HEK293 (cell line): ENCODE data around the gene LRRC8C.

Experiments
- CTCF ChIA-PET: fragments of 350-600 bp; formaldehyde crosslinking; extraction: SDS; loops from one replicate; lab custom pipeline; 2021; ENCODE audit warnings: antibody characterized with exemption; lab: Yijun Ruan, JAX
- POLR2A ChIA-PET: fragments of 300-600 bp; formaldehyde crosslinking; extraction: SDS; loops from one replicate; lab custom pipeline; 2020; ENCODE audit warnings: antibody characterized with exemption, inconsistent platforms; lab: Yijun Ruan, JAX
- H3K27ac ChIP-seq: fragments of 200-500 bp; sonication (Bioruptor generic); 2 replicates; pipeline ENCODE4 v1.5.1; 2014; ENCODE audit warnings: low read depth, low read length, control low read depth, inconsistent platforms; ENCODE audit errors: extremely low read depth
- H3K36me3 ChIP-seq, 2 experiments: fragments of 200-500 bp in 1 of 2; sonication (Bioruptor generic) in 1 of 2; 1 replicate in 1 of 2; 2 replicates in 1 of 2; pipeline ENCODE4 v1.5.1; 2014 to 2017; ENCODE audit warnings: inconsistent platforms in 2 of 2, low read length in 2 of 2; ENCODE audit not compliant: control insufficient read depth in 2 of 2, insufficient read depth in 1 of 2
- H3K4me1 ChIP-seq: fragments of 200-500 bp; sonication (Bioruptor generic); 2 replicates; pipeline ENCODE4 v1.5.1; 2014; ENCODE audit warnings: mild to moderate bottlenecking, low read length, inconsistent platforms; ENCODE audit not compliant: control insufficient read depth, insufficient read depth
- H3K4me3 ChIP-seq: 2 replicates; pipeline ENCODE4 v1.5.1; 2011; ENCODE audit warnings: low read depth, mild to moderate bottlenecking, control low read depth, low read length, moderate library complexity
- H3K9me3 ChIP-seq: fragments of 200-500 bp; sonication (Bioruptor generic); 2 replicates; pipeline ENCODE4 v1.5.1; 2014; ENCODE audit warnings: low read depth, low read length, inconsistent platforms; ENCODE audit not compliant: control insufficient read depth, insufficient read depth
- AEBP2 ChIP-seq: fragments of 450-650 bp; formaldehyde crosslinking; IDR thresholded peaks from 2 replicates; pipeline ENCODE4 v1.5.1; 2016; ENCODE audit warnings: missing biosample characterization, missing genetic modification characterization, borderline replicate concordance
- ATF2 ChIP-seq: fragments of 450-650 bp; formaldehyde crosslinking; IDR thresholded peaks from 2 replicates; pipeline ENCODE4 v1.5.1; 2016; ENCODE audit warnings: missing biosample characterization, missing genetic modification characterization, low read depth
- BCL11B ChIP-seq: fragments of 450-650 bp; formaldehyde crosslinking; IDR thresholded peaks from 2 replicates; pipeline ENCODE4 v1.5.1; 2016; ENCODE audit warnings: low read depth, missing biosample characterization, missing genetic modification characterization
- EGR2 ChIP-seq: fragments of 450-650 bp; formaldehyde crosslinking; IDR thresholded peaks from 2 replicates; pipeline ENCODE4 v1.5.1; 2016; ENCODE audit warnings: low read depth, missing biosample characterization, missing genetic modification characterization
- GLI4 ChIP-seq: fragments of 450-650 bp; formaldehyde crosslinking; IDR thresholded peaks from 2 replicates; pipeline ENCODE4 v1.5.1; 2016; ENCODE audit warnings: missing biosample characterization, missing genetic modification characterization
- GLIS2 ChIP-seq: fragments of 450-650 bp; formaldehyde crosslinking; IDR thresholded peaks from 2 replicates; pipeline ENCODE4 v1.5.1; 2016; ENCODE audit warnings: missing biosample characterization, missing genetic modification characterization
- PRDM6 ChIP-seq: fragments of 450-650 bp; formaldehyde crosslinking; IDR thresholded peaks from 2 replicates; pipeline ENCODE4 v1.5.1; 2017; ENCODE audit warnings: missing biosample characterization, missing genetic modification characterization
- SCRT1 ChIP-seq: fragments of 450-650 bp; formaldehyde crosslinking; IDR thresholded peaks from 2 replicates; pipeline ENCODE4 v1.5.1; 2016; ENCODE audit warnings: missing biosample characterization, missing genetic modification characterization, borderline replicate concordance
- ZBTB44 ChIP-seq: fragments of 450-650 bp; IDR thresholded peaks from 2 replicates; pipeline ENCODE4 v1.5.1; 2018; ENCODE audit warnings: missing biosample characterization, mild to moderate bottlenecking, missing genetic modification characterization
- ZBTB49 ChIP-seq: fragments of 450-650 bp; formaldehyde crosslinking; IDR thresholded peaks from 2 replicates; pipeline ENCODE4 v1.5.1; 2016; ENCODE audit warnings: missing biosample characterization, missing genetic modification characterization, low read depth
- ZNF138 ChIP-seq: fragments of 450-650 bp; formaldehyde crosslinking; IDR thresholded peaks from 2 replicates; pipeline ENCODE4 v1.5.1; 2016; ENCODE audit warnings: missing biosample characterization, missing genetic modification characterization, borderline replicate concordance
- ZNF146 ChIP-seq: fragments of 450-650 bp; formaldehyde crosslinking; IDR thresholded peaks from 2 replicates; pipeline ENCODE4 v1.5.1; 2016; ENCODE audit warnings: missing biosample characterization, missing genetic modification characterization
- ZNF175 ChIP-seq: fragments of 450-650 bp; formaldehyde crosslinking; IDR thresholded peaks from 2 replicates; pipeline ENCODE4 v1.5.1; 2016; ENCODE audit warnings: missing biosample characterization, missing genetic modification characterization
- ZNF266 ChIP-seq: fragments of 450-650 bp; formaldehyde crosslinking; IDR thresholded peaks from 2 replicates; pipeline ENCODE4 v1.5.1; 2016; ENCODE audit warnings: missing biosample characterization, missing genetic modification characterization, low read depth
- ZNF311 ChIP-seq: fragments of 450-650 bp; formaldehyde crosslinking; IDR thresholded peaks from 2 replicates; pipeline ENCODE4 v1.5.1; 2017; ENCODE audit warnings: missing biosample characterization, missing genetic modification characterization, borderline replicate concordance
- ZNF529 ChIP-seq: fragments of 450-650 bp; formaldehyde crosslinking; IDR thresholded peaks from 2 replicates; pipeline ENCODE4 v1.5.1; 2017; ENCODE audit warnings: missing genetic modification characterization, missing biosample characterization; ENCODE audit not compliant: insufficient replicate concordance
- ZNF548 ChIP-seq: fragments of 450-650 bp; formaldehyde crosslinking; IDR thresholded peaks from 2 replicates; pipeline ENCODE4 v1.5.1; 2016; ENCODE audit warnings: missing biosample characterization, missing genetic modification characterization
- ZNF639 ChIP-seq: fragments of 450-650 bp; formaldehyde crosslinking; IDR thresholded peaks from 2 replicates; pipeline ENCODE4 v1.5.1; 2016; ENCODE audit warnings: missing biosample characterization, missing genetic modification characterization
- ZNF76 ChIP-seq: fragments of 450-650 bp; formaldehyde crosslinking; IDR thresholded peaks from 2 replicates; pipeline ENCODE4; 2016; ENCODE audit warnings: low read depth, missing biosample characterization, missing genetic modification characterization, borderline replicate concordance
- ZXDB ChIP-seq: fragments of 450-650 bp; formaldehyde crosslinking; IDR thresholded peaks from 2 replicates; pipeline ENCODE4 v1.5.1; 2016; ENCODE audit warnings: missing biosample characterization, missing genetic modification characterization

The LRRC8C gene

GRCh38 chr1:89652373-89652772 is 19.5 kb downstream of the LRRC8C start:
- CTCF ChIA-PET, result no interaction called here
- no peaks in the 10 kb centered on the region for H3K36me3 ChIP-seq
- H3K4me1 ChIP-seq, result no peaks in the 10 kb centered on the region
- H3K27ac ChIP-seq, result no peak overlapping the region
- no peaks in the 10 kb centered on the region for H3K9me3 ChIP-seq
- TF ChIP-seq GLIS2 (tag by site-specific recombination) (no peak), ZNF146 (tag by site-specific recombination) (no peak), ZNF311 (tag by site-specific recombination) (no peak), EGR2 (tag by site-specific recombination) (no peak), ZXDB (no peak), ZBTB44 (tag by site-specific recombination) (no peak), ZBTB49 (no peak), SCRT1 (tag by site-specific recombination) (no peak), ATF2 (tag by site-specific recombination) (no peak), ZNF266 (tag by site-specific recombination) (no peak), GLI4 (tag by site-specific recombination) (no peak), ZNF175 (tag by site-specific recombination) (no peak), BCL11B (tag by site-specific recombination) (no peak)
- H3K4me3 ChIP-seq, result no peak overlapping the region
- POLR2A ChIA-PET, result no interaction called here

GRCh38 chr1:89657886-89658285 is 25.0 kb downstream of the LRRC8C start:
- H3K36me3 ChIP-seq, result no peaks in the 10 kb centered on the region
- TF ChIP-seq PRDM6 (tag by site-specific recombination), result 0 out of 2 replicates have a peak, but pooled peaks have one; percentile 12
- no peak for TF ChIP-seq ZNF138 (tag by site-specific recombination)
- TF ChIP-seq ZNF639 (tag by site-specific recombination), result no peak
- TF ChIP-seq ZNF548 (tag by site-specific recombination), result no peak
- no peak for TF ChIP-seq ZNF76 (tag by site-specific recombination)
- TF ChIP-seq ZNF529 (tag by site-specific recombination), result no peak
- no peak for TF ChIP-seq AEBP2 (tag by site-specific recombination)
- ChIA-PET CTCF (no interaction called here), POLR2A (no interaction called here)
- H3K4me3 ChIP-seq, result no peak overlapping the region
- no peaks in the 10 kb centered on the region; the same call in 1 of the 2 replicates for H3K4me1 ChIP-seq
- no peaks in the 10 kb centered on the region for H3K9me3 ChIP-seq
- no peak overlapping the region for H3K27ac ChIP-seq
